Neuronal stem cell (in vitro differentiated cells): ENCODE data around the gene NOXO1.

ENCODE experiments used
- DNase-seq: peaks from one replicate; pipeline ENCODE4 v3.0.0-alpha.2; 2013; ENCODE audit warnings: low spot score
- H2AFZ ChIP-seq: one replicate; pipeline ENCODE4 v1.6.1; 2013; ENCODE audit warnings: mild to moderate bottlenecking, low read length, inconsistent platforms
- H2AK5ac ChIP-seq: 2 replicates; pipeline ENCODE4 v1.6.1; 2013; ENCODE audit warnings: low read depth, mild to moderate bottlenecking, inconsistent platforms, low read length, moderate library complexity, mixed read lengths
- H2BK120ac ChIP-seq: 2 replicates; pipeline ENCODE4 v1.6.1; 2013; ENCODE audit warnings: low read depth, mild to moderate bottlenecking, inconsistent platforms, low read length, moderate library complexity, mixed read lengths
- H2BK12ac ChIP-seq: one replicate; pipeline ENCODE4 v1.6.1; 2013; ENCODE audit warnings: low read length, inconsistent platforms
- H2BK15ac ChIP-seq: 2 replicates; pipeline ENCODE4 v1.6.1; 2013; ENCODE audit warnings: mild to moderate bottlenecking, low read length, inconsistent platforms, mixed read lengths
- H2BK5ac ChIP-seq: one replicate; pipeline ENCODE4 v1.6.1; 2013; ENCODE audit warnings: inconsistent platforms, mild to moderate bottlenecking, low read length, moderate library complexity
- H3K14ac ChIP-seq: one replicate; pipeline ENCODE4 v1.6.1; 2013; ENCODE audit warnings: low read length, inconsistent platforms
- H3K18ac ChIP-seq: 2 replicates; pipeline ENCODE4 v1.6.1; 2013; ENCODE audit warnings: low read length, inconsistent platforms
- H3K23ac ChIP-seq: 2 replicates; pipeline ENCODE4 v1.6.1; 2013; ENCODE audit warnings: low read depth, mild to moderate bottlenecking, mixed read lengths, low read length, inconsistent platforms; ENCODE audit not compliant: poor library complexity
- H3K27ac ChIP-seq: replicated peaks from 3 replicates; pipeline ENCODE4 v1.5.1; 2013; ENCODE audit warnings: low read length, inconsistent platforms
- H3K27me3 ChIP-seq, 3 experiments: 2 replicates each; pipeline ENCODE4 v1.6.1; 2013; ENCODE audit warnings: low read length in 3 of 3, mild to moderate bottlenecking in 2 of 3, inconsistent platforms in 1 of 3, low read depth in 1 of 3, mixed read lengths in 1 of 3, moderate library complexity in 1 of 3; ENCODE audit not compliant: control insufficient read depth in 3 of 3, insufficient read depth in 3 of 3
- H3K36me3 ChIP-seq, 2 donors: replicated peaks in 1 of 2; 2 replicates each; pipeline ENCODE4 v1.6.1; 2013; ENCODE audit warnings: low read length in 2 of 2; ENCODE audit not compliant: control insufficient read depth in 2 of 2, insufficient read depth in 2 of 2
- H3K4ac ChIP-seq: 2 replicates; pipeline ENCODE4 v1.6.1; 2013; ENCODE audit warnings: inconsistent platforms, mild to moderate bottlenecking, low read length, moderate library complexity
- H3K4me1 ChIP-seq, 2 donors: 1 replicate in 1 of 2; 2 replicates in 1 of 2; pipeline ENCODE4 v1.6.1; 2013; ENCODE audit warnings: low read length in 2 of 2, low read depth in 1 of 2; ENCODE audit not compliant: control insufficient read depth in 2 of 2, insufficient read depth in 1 of 2
- H3K4me2 ChIP-seq: one replicate; pipeline ENCODE4 v1.6.1; 2013; ENCODE audit warnings: mild to moderate bottlenecking, low read length, inconsistent platforms; ENCODE audit not compliant: insufficient read depth, poor library complexity, severe bottlenecking
- H3K4me3 ChIP-seq, 2 donors: 2 replicates each; pipeline ENCODE4 v1.5.1; 2013; ENCODE audit warnings: low read length in 2 of 2, mild to moderate bottlenecking in 2 of 2, inconsistent platforms in 1 of 2, moderate library complexity in 1 of 2
- H3K79me1 ChIP-seq: one replicate; pipeline ENCODE4 v1.6.1; 2013; ENCODE audit warnings: low read depth, mild to moderate bottlenecking, inconsistent platforms, low read length, moderate library complexity
- H3K9ac ChIP-seq: one replicate; pipeline ENCODE4 v1.6.1; 2013; ENCODE audit warnings: mild to moderate bottlenecking, low read depth, low read length, inconsistent platforms; ENCODE audit not compliant: poor library complexity
- H3K9me3 ChIP-seq, 2 donors: replicated peaks in 1 of 2; 2 replicates each; pipeline versions ENCODE3 to v1.6.1; 2013; ENCODE audit warnings: low read length in 2 of 2, mild to moderate bottlenecking in 2 of 2, inconsistent platforms in 1 of 2, low read depth in 1 of 2, mixed read lengths in 1 of 2, moderate library complexity in 1 of 2; ENCODE audit not compliant: control insufficient read depth in 2 of 2, insufficient read depth in 1 of 2
- H4K8ac ChIP-seq: one replicate; pipeline ENCODE4 v1.6.1; 2013; ENCODE audit warnings: low read depth, mild to moderate bottlenecking, inconsistent platforms, low read length, moderate library complexity
- H4K91ac ChIP-seq: one replicate; pipeline ENCODE4 v1.6.1; 2013; ENCODE audit warnings: low read length, low read depth, mild to moderate bottlenecking, inconsistent platforms; ENCODE audit not compliant: poor library complexity
- WGBS, 2 donors: extraction: QIAGEN DNeasy Blood & Tissue Kit; methylation state at CpG; one replicate each; pipeline ENCODE4 v1.1.7; 2013; ENCODE audit warnings: missing lambda C conversion rate in 2 of 2, mixed read lengths in 1 of 2; ENCODE audit not compliant: insufficient read length in 2 of 2, insufficient replicate concordance in 1 of 2; ENCODE audit errors: extremely low coverage in 2 of 2; 5-methylcytosine and 5-hydroxymethylcytosine counted together

Gene NOXO1

DNA sequence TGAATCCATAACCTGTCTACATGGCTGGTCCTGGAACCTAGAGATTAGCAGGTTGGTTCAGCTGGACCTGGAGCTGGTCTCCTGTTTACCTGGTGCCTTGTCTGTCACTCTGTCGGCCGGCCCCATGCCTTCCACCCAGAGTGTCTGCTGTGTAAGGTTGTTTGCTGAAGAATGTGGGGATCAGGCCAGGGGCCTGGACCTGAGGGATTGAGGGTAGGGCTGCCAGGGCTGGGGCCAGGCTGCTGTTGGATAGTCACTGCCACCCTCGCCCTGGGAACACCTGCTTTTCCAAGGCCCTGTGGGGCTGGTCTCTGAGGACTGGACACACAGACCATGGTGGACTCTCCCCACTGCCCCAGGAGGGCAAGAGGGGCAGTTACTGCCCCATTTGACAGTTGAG is 46.9 kb upstream of the NOXO1 start:
- WGBS, 2 donors = no CpG with 5 or more reads among the region's 3 CpGs
- no peak overlapping the region for H3K4me3 ChIP-seq
- H3K27me3 ChIP-seq = peaks cover 3 to 40% (median 33%) of the 10 kb centered on the region in 3 experiments

GRCh38 chr16:2027024-2028010 is 46.0 kb upstream of the NOXO1 start:
- Histone ChIP-seq H3K27ac (no peak overlapping the region), H3K23ac (peak overlapping the region; percentile 58), H3K4me3 (peak overlapping the region; percentile 50 to 83), H2AK5ac (peak overlapping the region; percentile 24), H3K14ac (peak overlapping the region; percentile 82), H4K91ac (peak overlapping the region; percentile 1), H3K4me2 (peak overlapping the region; percentile 89), H2BK15ac (peak overlapping the region; percentile 58), H3K79me1 (peaks cover 4% of the 10 kb centered on the region), H3K36me3 (no peaks in the 10 kb centered on the region), H2BK12ac (peak overlapping the region; percentile 63), H3K4me1 (peaks cover 7 to 16% of the 10 kb centered on the region in 2 donors), H2BK5ac (no peak overlapping the region), H2BK120ac (no peak overlapping the region), H2AFZ (peak overlapping the region; percentile 84), H4K8ac (no peak overlapping the region), H3K4ac (peak overlapping the region; percentile 98), H3K9me3 (peaks cover 4 to 5% of the 10 kb centered on the region in 2 donors), H3K18ac (peak overlapping the region; percentile 95), H3K27me3 (peaks cover 3 to 40% (median 38%) of the 10 kb centered on the region in 3 experiments), H3K9ac (peak overlapping the region; percentile 83)
- no CpG with 5 or more reads among the region's 76 CpGs for WGBS, 2 donors
- DNase-seq = no peak

More for the DNA sequence above, 46.9 kb upstream of the NOXO1 start:
- H3K9ac ChIP-seq = no peak overlapping the region
- H2BK5ac ChIP-seq = peak overlapping the region; percentile 53
- no peak overlapping the region for H3K4ac ChIP-seq
- no peak overlapping the region for H3K4me2 ChIP-seq
- H4K8ac ChIP-seq = no peak overlapping the region
- H3K14ac ChIP-seq = no peak overlapping the region
- peaks cover 4 to 10% of the 10 kb centered on the region in 2 donors for H3K4me1 ChIP-seq
- H3K18ac ChIP-seq = no peak overlapping the region
- H4K91ac ChIP-seq = no peak overlapping the region
- peak overlapping the region; percentile 58 for H3K23ac ChIP-seq
- H2AFZ ChIP-seq = no peak overlapping the region
- H3K36me3 ChIP-seq = no peaks in the 10 kb centered on the region
- no peak overlapping the region for H2BK15ac ChIP-seq
- peaks cover 4% of the 10 kb centered on the region for H3K79me1 ChIP-seq
- H2AK5ac ChIP-seq = peak overlapping the region; percentile 24
- DNase-seq = no peak
- peaks cover 4 to 5% of the 10 kb centered on the region in 2 donors for H3K9me3 ChIP-seq
- H2BK12ac ChIP-seq = peak overlapping the region; percentile 75
- peak overlapping the region; percentile 36 for H2BK120ac ChIP-seq
- H3K27ac ChIP-seq = no peak overlapping the region

GRCh38 chr16:2026461-2027023 is 45.3 kb upstream of the NOXO1 start, which contains the start of gene NHERF2:
Gene NHERF2 (plus strand): TSS chr16:2026902. CDS start chr16:2027006, 104 bp downstream.
- H2AFZ ChIP-seq = peak within 1 kb of the TSS; percentile 84
- DNase-seq = no peak
- H3K4me2 ChIP-seq = peak within 1 kb of the TSS; percentile 89
- H2BK15ac ChIP-seq = peak within 1 kb of the TSS; percentile 79
- H3K9ac ChIP-seq = peak within 1 kb of the TSS; percentile 83
- H3K9me3 ChIP-seq = peaks cover 4 to 5% of the 10 kb centered on the region in 2 donors
- peak within 1 kb of the TSS; percentile 95 for H3K18ac ChIP-seq
- no peak within 1 kb of the TSS for H4K8ac ChIP-seq
- H3K79me1 ChIP-seq = peaks cover 4% of the 10 kb centered on the region
- peak within 1 kb of the TSS; percentile 58 for H3K23ac ChIP-seq
- H2BK12ac ChIP-seq = peak within 1 kb of the TSS; percentile 63
- H2AK5ac ChIP-seq = peak within 1 kb of the TSS; percentile 90
- peak within 1 kb of the TSS; percentile 50 to 83 for H3K4me3 ChIP-seq
- peak within 1 kb of the TSS; percentile 98 for H3K4ac ChIP-seq
- peak within 1 kb of the TSS; percentile 82 for H3K14ac ChIP-seq
- no peak within 1 kb of the TSS for H2BK5ac ChIP-seq
- H3K36me3 ChIP-seq = no peaks in the 10 kb centered on the region
- peaks cover 7 to 16% of the 10 kb centered on the region in 2 donors for H3K4me1 ChIP-seq
- peak within 1 kb of the TSS; percentile 47 for H2BK120ac ChIP-seq
- H3K27ac ChIP-seq = no peak within 1 kb of the TSS
- H4K91ac ChIP-seq = peak within 1 kb of the TSS; percentile 1
- no CpG with 5 or more reads among the region's 59 CpGs for WGBS, 2 donors
- H3K27me3 ChIP-seq = peaks cover 3 to 42% (median 41%) of the 10 kb centered on the region in 3 experiments
